NCI-H1930 (cell line): Measurements from ENCODE around the gene SLC6A13.
"Not testable (repeated sequence)": the region's sequence is repeated elsewhere in the genome, so short reads cannot be mapped to it uniquely, and the experiment has no call there.

Source experiments
- DNase-seq, 2 experiments: peaks; one replicate each; lab custom pipeline; 2025; lab: John Stamatoyannopoulos, UW

Gene SLC6A13

DNA sequence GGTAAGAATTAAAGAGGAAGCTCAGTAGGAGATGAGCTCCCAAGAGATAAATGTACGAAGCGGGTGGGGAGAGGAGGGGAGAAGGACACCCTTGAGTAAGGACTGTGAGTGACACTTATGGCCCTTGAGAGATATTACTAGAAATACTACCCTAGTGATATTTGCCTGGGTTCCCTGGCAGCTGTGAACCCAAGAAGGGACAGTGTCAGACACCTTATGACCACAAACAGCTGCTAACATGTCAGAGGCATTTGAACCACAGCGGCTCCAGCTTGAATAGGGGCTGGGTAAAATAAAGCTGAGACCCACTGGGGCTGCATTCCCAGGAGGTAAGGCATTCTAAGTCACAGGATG, 29.0 kb downstream of the SLC6A13 start:
- no peak for DNase-seq

- no peak for DNase-seq
Observed at GRCh38 chr12:232731-233614, 29.7 kb downstream of the SLC6A13 start.

GRCh38 chr12:230925-231671, 31.5 kb downstream of the SLC6A13 start:
- DNase-seq, result no peak

- no peak for DNase-seq
Observed at GRCh38 chr12:229441-230191, 33.0 kb downstream of the SLC6A13 start.

GRCh38 chr12:228846-229200, 33.8 kb downstream of the SLC6A13 start:
- no peak for DNase-seq

GRCh38 chr12:227923-228845, 34.5 kb downstream of the SLC6A13 start:
- DNase-seq, result no peak

DNA sequence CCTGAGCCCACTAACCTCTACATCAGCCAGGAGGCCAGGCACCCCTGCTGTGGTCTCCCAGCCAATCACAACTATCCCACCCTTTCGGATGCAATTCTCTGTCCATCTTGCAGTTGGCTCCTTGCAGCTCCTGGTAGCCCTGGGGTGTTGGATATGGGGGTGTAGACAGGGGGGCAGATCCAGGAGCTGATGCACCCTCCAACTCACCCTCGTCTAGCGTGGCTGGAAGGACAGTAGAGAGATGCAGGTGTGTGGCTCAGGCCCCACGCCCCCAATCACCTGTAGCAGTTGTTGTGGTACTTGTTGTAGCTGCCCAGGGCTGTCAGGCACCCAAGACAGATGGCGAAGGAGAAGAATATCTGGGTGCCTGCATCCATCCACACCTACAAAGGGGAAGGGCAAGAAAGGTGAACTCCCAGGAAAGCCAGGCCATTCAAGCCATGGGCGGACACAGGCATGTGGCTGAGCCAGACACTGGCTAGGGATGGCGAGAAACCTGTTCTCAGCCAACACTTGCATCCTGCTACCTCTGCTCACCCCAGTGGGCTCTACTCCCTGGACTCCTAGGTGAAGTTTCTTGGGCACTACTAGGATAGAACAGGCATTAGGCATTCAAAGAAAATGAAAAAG, 35.2 kb downstream of the SLC6A13 start:
- DNase-seq, result no peak

GRCh38 chr12:226401-226800, 36.2 kb downstream of the SLC6A13 start:
- no peak for DNase-seq

- no peak for DNase-seq
Observed at GRCh38 chr12:225012-225411, 37.6 kb downstream of the SLC6A13 start.

DNA sequence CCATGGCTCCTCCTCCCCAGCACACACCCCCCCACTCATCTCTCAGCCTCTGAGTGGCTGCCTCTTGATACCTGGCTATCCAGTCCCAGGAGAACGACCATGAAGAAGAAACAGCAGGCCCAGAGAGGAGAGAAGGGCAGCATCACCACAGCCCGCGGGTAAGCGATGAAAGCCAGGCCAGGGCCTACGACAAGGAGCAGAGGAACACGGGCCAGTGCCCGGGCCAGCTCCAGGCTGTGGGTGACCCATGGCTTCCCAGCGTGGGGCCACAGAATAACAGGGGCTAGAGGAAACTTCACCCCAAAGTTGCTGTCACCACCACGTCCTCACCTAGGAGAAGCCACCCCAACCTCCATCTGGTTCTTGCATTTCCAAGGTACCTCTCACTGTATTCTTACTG, 38.3 kb downstream of the SLC6A13 start:
- no peak for DNase-seq

- DNase-seq, result no peak
Observed at GRCh38 chr12:223841-224240, 38.8 kb downstream of the SLC6A13 start.

DNA sequence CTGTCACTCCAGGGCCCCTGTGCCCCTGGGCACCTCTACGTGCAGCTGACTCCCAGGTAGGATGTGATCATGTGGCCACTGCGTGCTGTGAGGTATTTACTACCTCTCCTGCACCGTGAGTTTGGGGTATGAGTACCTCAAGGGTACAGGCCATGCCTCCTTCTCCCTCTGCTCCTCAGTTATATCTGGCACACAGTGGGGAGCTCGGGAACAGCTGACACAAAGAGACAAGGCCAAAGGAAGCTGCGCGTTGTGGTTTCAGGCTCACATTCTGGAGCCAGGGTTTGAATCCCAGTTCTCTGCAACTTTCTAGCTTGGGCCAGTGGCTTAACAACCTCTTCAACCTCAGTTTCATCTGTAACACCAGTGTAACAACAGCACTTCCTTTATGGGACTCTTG, 40.9 kb downstream of the SLC6A13 start:
- no peak for DNase-seq

DNA sequence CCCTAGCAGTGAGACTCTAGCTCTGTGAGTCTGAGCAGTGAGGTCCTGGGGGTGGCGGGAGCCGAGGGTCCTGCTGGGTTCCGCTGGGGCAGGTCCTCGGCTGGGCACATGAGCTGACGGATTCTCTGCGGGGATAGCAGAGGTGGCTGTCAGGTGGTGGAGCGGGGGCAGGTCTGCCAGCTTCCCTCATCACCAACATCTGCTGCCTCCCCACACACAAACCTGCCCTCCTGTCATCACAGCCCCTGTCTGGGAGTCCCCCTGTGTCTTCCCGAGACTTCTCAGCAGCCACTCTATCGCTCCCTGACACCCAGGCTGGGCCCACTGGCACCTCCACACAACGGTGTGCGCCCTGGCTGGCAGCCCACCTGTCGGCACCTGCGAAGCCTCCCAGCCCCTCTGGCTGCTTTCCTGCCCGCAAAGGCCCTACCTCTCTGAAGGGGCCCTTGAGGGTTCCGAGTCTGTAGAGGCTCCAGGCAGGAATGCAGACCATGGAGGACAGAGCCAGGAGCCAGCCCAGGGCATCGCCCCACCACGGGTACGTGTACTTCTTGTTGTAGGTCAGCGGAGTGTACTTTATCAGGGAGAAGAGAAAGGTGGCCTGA, 41.6 kb downstream of the SLC6A13 start:
- no peak for DNase-seq

- no peak for DNase-seq
Observed at GRCh38 chr12:220491-220890, 42.1 kb downstream of the SLC6A13 start.

DNA sequence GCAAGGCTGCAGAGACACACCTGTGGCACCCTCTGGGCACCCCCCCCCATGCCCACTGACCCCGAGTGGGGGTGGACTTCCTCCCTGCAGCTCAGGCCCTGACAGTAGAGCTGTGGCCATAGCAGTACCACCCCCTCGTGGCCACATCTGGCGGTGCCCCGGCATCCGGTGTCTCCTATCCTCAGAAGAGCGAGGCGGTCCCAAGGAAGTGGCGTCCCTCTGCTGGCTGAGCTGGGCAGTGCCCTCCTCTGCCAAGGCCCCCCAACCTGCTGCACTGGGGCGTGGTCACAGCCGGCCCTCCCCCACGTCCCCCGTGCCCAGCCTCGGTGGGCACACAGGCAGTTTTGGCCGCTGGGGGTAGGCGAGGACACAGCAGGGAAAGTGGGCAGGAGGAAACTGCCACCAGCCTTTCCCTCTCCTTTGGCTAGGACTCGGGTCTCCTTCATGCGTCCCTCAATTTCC, 42.7 kb downstream of the SLC6A13 start:
- DNase-seq, result peak; percentile 23 to 26

DNA sequence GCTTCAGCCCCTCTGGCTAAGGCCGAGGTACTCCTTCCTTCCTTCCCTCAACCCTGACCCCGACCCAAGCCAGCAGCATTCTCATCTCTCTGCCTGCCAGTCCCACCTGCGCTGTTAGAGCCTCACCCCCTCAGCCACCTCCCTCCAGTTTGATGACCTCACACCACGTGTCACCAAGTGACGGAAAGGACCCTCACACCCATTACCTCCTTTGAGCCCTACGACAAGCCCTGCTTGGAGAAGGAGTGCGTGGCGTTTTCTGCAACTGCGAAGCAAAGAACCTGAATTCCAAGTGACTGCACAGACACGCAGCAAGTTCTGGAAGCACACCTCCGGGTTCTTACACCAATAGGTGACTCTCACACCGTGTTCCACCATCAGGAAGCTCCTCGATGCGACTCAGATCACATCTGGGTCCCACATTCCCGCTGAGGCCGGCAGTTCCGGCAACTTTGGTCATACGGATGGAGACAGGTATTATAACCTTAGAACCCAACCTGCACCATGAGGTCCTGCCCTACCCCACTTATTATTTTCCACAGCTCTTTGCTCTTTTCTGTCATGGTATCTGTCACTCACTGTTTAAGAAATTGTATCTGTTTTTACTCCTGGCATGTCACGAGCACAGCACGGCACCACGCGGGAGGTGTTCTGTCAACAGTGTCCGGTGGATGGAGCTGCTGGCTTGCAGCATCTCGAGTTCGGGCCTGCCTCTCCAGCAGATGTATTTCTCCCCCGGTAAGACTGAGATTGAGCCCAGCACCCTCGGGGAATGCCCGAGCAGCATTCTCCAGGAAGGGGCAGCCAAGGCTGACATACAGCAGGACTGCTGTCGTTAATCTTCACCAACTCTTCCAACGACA, 43.7 kb downstream of the SLC6A13 start:
- no peak for DNase-seq

GRCh38 chr12:218221-218620, 44.4 kb downstream of the SLC6A13 start:
- DNase-seq, result no peak

GRCh38 chr12:217029-217428, 45.6 kb downstream of the SLC6A13 start:
- DNase-seq, result not testable (repeated sequence)

DNA sequence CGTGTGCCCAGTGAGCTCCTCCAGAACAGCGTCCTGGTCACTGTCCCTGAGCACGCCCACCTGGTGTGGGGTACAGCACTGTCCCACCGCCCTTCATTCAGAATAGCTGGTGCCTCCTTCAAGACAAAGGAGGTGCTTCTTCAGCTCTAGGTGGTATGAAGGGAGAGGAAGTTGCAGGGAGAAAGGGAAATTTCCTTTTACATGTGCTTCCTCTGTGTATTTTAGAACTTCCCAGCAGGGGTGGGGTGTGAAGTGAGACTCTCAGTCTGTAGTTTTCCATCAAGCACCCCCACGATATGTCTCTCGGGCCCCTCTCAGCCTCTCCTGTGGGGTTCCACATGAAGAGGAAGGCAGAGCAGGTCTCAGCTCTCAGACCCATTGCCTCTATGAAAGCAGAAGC, 47.5 kb downstream of the SLC6A13 start:
- no peak for DNase-seq
